Activated CD4-positive, alpha-beta T cell treated with anti-CD3 and anti-CD28 coated beads for 1 hour (primary cell): ENCODE measurements around the gene EZH2.

ENCODE experiments used
- DNase-seq: peaks from one replicate; pipeline ENCODE4 v3.0.0-alpha.2; 2020

Gene EZH2

GRCh38 chr7:148884049-148884298 is at the start of gene EZH2:
TSS of gene EZH2 (minus strand) at chr7:148884291. CDS start at chr7:148847298, 36,993 bp downstream.
- no peak for DNase-seq

GRCh38 chr7:148931470-148931869 is 47.4 kb upstream of the EZH2 start:
- DNase-seq: no peak

- DNase-seq: no peak
Measured at GRCh38 chr7:148930335-148930734, 46.2 kb upstream of the EZH2 start.

GRCh38 chr7:148929176-148929575 is 45.1 kb upstream of the EZH2 start:
- no peak for DNase-seq

- no peak for DNase-seq
Measured at GRCh38 chr7:148927123-148928045, 43.3 kb upstream of the EZH2 start.

GRCh38 chr7:148925836-148926235 is 41.7 kb upstream of the EZH2 start:
- DNase-seq: no peak

GRCh38 chr7:148924011-148924410 is 39.9 kb upstream of the EZH2 start:
- DNase-seq: no peak

GRCh38 chr7:148921806-148922205 is 37.7 kb upstream of the EZH2 start:
- no peak for DNase-seq

GRCh38 chr7:148921189-148921588 is 37.1 kb upstream of the EZH2 start:
- no peak for DNase-seq

GRCh38 chr7:148919859-148920258 is 35.8 kb upstream of the EZH2 start:
- no peak for DNase-seq

- no peak for DNase-seq
Measured at GRCh38 chr7:148918058-148918596, 34.0 kb upstream of the EZH2 start.

- no peak for DNase-seq
Measured at GRCh38 chr7:148916186-148916585, 32.1 kb upstream of the EZH2 start.

- no peak for DNase-seq
Measured at GRCh38 chr7:148915211-148915610, 31.1 kb upstream of the EZH2 start.

GRCh38 chr7:148914208-148914777 is 30.2 kb upstream of the EZH2 start:
- peak; percentile 18 for DNase-seq

- DNase-seq: peak; percentile 17
Measured at GRCh38 chr7:148912758-148913541, 28.9 kb upstream of the EZH2 start.

- DNase-seq: no peak
Measured at GRCh38 chr7:148912151-148912550, 28.1 kb upstream of the EZH2 start.

GRCh38 chr7:148911626-148912025 is 27.5 kb upstream of the EZH2 start:
- DNase-seq: no peak

- no peak for DNase-seq
Measured at GRCh38 chr7:148909568-148909967, 25.5 kb upstream of the EZH2 start.

- DNase-seq: no peak
Measured at GRCh38 chr7:148906707-148907498, 22.8 kb upstream of the EZH2 start.

GRCh38 chr7:148905093-148905666 is 21.1 kb upstream of the EZH2 start:
- no peak for DNase-seq

- no peak for DNase-seq
Measured at GRCh38 chr7:148903504-148903903, 19.4 kb upstream of the EZH2 start.

- no peak for DNase-seq
Measured at GRCh38 chr7:148901178-148901577, 17.1 kb upstream of the EZH2 start.
